ENCODE measurements around the gene GRID1.

GRID1 gene

GRCh38 chr10:85667638-85668233 lies 698.9 kb downstream of the GRID1 start:
- DNase-seq: no peak

- no peak for DNase-seq
These were observed 699.6 kb downstream of the GRID1 start for GRCh38 chr10:85666987-85667386.

- no peak for DNase-seq
These were observed 700.5 kb downstream of the GRID1 start for GRCh38 chr10:85666102-85666501.

- no peak for DNase-seq
These were observed 700.9 kb downstream of the GRID1 start for GRCh38 chr10:85665681-85666080.

- no peak for DNase-seq
These were observed 701.5 kb downstream of the GRID1 start for GRCh38 chr10:85665078-85665477.

- DNase-seq: no peak
These were observed 705.5 kb downstream of the GRID1 start for GRCh38 chr10:85661123-85661522.

- no peak for DNase-seq
These were observed 707.3 kb downstream of the GRID1 start for GRCh38 chr10:85659331-85659730.

- DNase-seq: no peak
These were observed 708.1 kb downstream of the GRID1 start for GRCh38 chr10:85658518-85658917.

- DNase-seq: no peak
These were observed 709.0 kb downstream of the GRID1 start for GRCh38 chr10:85657476-85658113.

- DNase-seq: no peak
These were observed 711.2 kb downstream of the GRID1 start for GRCh38 chr10:85655411-85655810.

GRCh38 chr10:85651497-85651882 lies 715.1 kb downstream of the GRID1 start:
- no peak for DNase-seq

- DNase-seq: no peak
These were observed 715.7 kb downstream of the GRID1 start for GRCh38 chr10:85650791-85651496.

GRCh38 chr10:85649461-85649860 lies 717.1 kb downstream of the GRID1 start:
- DNase-seq: no peak

GRCh38 chr10:85648279-85648754 lies 718.3 kb downstream of the GRID1 start:
- DNase-seq: no peak

GRCh38 chr10:85647741-85648140 lies 718.9 kb downstream of the GRID1 start:
- DNase-seq: no peak

GRCh38 chr10:85645926-85646711 lies 720.5 kb downstream of the GRID1 start:
- DNase-seq: peak in 1 of 2 donors; percentile 46

- DNase-seq: no peak
These were observed 721.5 kb downstream of the GRID1 start for GRCh38 chr10:85645053-85645452.

GRCh38 chr10:85643845-85644525 lies 722.6 kb downstream of the GRID1 start:
- DNase-seq: no peak

GRCh38 chr10:85643171-85643844 lies 723.3 kb downstream of the GRID1 start:
- no peak for DNase-seq

- DNase-seq: no peak
These were observed 724.0 kb downstream of the GRID1 start for GRCh38 chr10:85642421-85643170.

- DNase-seq: no peak
These were observed 724.5 kb downstream of the GRID1 start for GRCh38 chr10:85642082-85642420.
